Measurements from ENCODE around the gene DLL1.

Gene DLL1

DNA sequence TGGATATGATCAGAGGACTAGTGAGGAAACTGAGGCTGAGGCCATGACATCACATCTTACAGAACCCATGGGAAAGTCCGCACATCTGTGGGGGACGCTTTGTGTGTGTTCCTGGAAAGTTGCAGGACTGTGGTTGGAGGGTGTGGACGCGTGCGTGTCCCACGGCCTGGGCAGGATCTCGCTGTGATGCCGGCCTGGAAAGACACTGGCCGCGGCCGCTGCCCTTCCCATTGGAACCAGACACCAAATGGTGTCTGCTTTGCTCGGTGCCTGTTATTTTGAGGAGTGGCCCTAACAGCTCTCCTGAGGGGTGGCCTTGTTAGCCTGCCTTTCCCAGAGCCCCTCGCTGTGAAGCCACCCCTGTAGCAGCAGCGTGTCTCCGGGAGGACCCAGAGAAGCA, 41.1 kb downstream of the DLL1 start:
- DNase-seq = no peak

DNA sequence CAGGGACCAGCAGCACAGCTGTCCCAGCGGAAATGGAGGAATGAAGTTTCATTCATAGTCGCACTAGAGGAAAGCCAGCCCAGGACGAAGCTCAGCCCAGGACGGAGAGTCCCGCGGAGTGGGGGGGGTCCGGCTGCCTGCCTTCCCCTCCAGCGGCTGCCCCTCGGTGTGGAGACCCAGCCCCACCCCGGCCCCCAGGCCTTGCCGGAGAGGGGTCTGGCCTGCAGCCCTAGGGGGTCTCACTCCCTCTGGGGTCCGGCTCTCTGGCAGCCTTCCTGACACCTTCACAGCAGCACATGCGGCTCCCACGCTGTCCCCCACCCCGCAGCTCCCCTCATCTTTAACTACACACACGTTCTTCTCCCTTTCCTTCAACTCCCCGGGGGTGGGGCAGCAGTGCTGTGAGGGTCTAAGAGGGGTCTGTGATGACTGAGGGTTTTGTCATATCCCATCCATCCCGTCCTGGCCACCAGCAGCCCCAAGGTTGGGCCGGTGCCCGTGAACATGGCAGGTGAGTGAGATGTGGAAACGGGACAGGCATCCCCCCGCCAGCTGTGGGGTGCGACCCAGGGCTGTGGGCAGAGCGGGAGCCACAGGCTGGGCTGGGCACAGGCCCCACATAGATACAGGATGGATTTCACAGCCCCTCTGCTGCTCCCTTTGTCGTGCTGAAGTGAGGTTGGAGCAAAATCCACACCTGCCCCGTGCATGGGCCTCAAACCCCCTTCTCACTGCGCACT, 41.8 kb downstream of the DLL1 start:
- DNase-seq = no peak

DNA sequence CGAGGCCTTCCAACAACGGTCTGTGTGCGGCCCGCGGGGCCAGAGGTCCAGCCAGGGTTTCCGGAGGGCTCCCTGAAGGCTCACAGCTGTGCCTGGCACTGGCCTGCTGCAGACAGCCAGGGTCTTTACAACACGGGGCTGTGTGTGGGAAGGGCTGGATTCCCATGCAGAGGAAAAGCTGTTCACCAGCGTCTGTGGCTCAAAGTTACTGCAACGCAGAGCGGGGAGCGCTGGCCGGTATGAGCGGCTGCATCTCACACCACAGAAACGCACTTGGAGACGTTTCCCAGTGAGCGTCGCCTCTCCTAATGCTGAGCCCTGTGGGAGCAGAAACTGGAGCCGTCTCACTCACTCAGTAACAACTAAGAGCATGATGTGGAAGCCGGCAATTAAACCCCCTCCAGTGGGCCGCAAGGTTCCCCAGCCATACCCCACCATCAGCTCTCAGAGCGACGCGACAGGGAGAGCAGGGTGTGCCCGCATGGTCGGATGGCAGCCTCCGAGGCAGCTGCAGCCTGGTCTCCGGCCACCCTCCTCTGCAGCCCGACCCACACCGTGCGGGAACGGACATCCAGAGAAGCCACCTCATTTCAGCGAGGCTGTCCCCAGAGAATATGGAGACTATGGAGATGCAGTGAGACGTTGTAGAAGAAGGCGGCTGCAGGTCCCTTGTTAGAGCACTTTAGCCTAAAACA, 42.6 kb downstream of the DLL1 start:
- no peak for DNase-seq

DNA sequence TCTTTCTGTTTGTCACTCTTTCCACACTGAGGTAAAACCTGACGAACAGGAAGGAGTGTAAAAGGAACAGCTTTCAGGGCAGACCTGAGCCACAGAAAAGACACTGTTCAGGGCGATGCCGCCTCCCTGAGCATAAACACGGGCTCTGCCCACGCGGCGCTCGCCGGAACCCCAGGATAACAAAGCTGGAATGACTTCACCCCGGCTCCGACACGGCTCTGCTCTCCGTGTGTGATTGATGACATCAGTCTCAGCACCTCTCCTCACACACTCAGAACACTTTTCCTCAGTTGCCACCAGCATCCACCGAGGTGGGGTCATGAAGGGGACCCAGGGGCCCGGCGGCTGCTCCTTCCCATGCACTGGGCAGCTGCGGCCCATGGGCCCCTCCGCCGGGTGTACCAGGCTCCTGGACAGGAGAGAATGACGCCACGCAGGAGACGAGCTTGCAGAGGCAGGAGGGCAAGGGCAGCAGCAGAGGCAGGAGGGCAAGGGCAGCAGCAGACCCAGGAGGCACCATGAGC, 43.6 kb downstream of the DLL1 start:
- DNase-seq = no peak

DNA sequence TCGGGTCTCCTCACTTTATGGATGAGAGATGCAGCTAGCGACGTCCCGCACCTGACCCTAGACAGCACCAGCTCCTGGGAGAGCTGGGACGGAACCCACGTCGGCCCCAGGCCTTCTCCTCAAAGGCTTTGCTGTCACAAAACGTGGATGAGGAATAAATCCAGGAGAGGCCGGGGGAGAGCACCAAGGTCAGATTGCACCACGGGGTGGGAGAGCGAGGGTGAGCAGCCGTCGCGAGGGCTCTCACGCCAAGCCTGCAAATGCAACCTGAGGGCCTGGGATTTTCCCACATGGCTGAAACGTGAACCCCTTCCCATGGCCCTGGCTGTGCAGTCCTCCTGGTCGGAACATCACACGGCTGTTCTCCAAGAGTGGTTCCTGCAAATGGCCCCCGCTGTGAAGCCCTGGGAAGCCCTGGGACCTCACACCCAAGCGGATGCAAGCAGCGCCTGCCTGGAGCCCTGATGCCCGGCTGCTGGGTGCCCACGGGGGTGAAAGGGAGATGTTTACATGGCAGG, 45.3 kb downstream of the DLL1 start:
- no peak for DNase-seq

DNA sequence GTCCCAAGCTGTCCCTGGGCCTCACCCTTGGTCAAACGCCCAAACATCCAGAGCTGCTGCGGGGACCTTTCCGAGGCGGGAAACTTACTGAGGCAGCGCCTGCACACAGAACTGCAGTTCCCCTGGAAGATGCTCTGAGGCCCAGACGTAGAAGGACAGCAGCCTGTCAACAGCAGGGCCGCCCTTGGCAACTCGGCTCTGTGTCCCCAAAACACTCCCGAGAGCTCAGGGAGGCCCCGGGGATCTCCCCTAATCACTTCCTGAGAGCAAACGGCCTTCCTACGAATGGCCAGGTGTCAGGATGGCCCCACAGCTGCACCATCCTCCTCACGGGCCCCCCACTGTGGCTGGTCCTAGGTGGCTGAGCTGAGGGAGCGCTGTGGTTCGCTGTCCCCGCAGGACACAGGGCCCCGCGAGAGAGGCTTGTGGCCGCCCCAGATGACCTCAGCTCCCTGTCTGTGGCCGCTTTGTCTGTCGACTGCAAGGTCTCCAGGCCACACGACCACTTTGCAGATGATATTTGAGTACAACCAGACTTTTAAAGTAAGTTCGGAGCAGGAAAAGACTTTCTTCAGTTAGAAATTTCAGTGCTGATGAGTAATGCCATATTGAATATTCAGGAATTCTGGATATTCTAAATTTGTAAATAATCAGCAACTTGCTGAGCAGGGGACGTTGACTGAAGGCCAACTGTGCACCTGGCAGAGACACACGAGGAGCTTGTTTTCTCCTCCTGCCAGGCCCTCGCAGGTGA, 46.0 kb downstream of the DLL1 start:
- no peak for DNase-seq

DNA sequence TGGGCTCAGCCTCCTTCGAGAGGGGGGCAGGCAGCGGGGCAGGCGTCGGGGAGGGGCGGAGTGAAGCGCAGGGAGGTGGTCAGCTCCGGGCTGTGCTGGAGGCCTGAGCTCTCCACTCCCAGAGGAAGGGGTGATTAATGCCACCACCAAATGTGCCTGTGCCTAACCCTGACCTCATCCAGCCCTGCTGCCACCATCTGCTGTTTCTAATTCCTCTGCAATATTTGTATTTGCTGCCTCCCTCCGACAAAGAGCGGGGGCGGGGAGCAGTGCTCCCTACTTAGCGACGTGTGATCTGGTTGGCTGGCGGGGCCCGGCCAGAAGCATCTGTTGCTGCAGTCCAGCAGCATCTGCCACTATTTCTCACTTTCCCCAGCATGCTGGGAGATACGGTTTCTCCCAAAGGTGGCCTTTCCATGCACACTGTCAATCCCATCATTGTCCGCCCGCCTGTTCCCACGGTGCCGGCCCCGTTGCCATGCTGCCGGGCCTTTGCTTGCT, 47.0 kb downstream of the DLL1 start:
- no peak for DNase-seq

DNA sequence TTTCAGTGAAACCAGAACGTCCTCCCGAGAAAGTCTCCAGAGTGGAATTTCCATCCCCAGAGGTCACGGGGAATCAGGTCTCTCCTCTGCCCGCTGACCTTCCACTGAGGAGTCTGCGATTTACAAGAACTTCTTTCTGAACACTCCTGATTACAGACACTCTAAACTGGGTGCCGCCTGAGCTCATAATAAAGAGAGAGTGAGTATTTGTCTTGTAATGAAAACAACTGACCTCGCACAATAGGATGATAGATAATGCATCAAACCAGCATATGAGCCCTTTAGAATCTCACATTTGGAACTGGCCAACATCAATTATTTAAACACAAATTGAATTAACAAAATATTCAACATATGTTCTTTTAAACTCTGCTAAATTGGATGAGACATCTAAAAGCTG, 47.5 kb downstream of the DLL1 start:
- no peak for DNase-seq

DNA sequence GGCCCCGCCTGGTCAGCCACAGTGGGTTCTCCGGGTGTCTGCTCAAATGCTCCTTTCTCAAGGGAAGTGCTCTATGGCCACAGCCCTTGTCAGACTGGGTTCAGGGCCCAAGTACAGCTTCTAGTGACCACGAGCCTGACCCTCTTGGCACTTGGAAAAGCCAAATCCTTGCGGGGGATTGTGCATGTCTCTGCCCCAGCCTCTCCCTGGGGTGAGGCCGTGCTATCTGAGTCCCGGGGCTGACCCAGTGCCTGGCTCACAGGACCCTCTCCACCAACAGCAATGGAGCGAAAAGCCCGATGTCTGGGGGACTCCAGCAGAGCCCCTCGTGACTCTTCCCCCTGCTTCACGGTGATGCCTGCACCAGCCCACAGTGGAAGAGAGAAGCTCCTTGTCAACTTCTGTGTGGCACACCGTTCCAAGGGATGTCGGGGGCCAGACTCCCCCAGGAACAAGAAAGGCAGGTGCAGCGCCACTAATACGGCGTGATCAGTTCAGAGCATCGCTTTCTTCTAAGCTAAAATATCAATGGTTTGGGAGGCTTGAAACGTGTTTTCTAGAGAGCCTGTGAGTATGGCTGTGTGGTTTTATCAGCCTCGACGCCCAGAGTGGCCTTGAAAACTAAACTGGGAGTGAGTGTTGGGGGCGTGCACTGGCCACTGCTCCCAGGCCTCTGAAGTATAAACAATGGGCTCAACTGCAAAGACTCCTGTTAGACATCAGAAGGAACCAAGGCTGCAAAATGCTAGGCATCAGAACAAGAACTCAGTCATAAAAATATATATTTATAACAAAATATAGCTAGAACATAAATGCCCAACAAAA, 51.9 kb downstream of the DLL1 start:
- DNase-seq = no peak

DNA sequence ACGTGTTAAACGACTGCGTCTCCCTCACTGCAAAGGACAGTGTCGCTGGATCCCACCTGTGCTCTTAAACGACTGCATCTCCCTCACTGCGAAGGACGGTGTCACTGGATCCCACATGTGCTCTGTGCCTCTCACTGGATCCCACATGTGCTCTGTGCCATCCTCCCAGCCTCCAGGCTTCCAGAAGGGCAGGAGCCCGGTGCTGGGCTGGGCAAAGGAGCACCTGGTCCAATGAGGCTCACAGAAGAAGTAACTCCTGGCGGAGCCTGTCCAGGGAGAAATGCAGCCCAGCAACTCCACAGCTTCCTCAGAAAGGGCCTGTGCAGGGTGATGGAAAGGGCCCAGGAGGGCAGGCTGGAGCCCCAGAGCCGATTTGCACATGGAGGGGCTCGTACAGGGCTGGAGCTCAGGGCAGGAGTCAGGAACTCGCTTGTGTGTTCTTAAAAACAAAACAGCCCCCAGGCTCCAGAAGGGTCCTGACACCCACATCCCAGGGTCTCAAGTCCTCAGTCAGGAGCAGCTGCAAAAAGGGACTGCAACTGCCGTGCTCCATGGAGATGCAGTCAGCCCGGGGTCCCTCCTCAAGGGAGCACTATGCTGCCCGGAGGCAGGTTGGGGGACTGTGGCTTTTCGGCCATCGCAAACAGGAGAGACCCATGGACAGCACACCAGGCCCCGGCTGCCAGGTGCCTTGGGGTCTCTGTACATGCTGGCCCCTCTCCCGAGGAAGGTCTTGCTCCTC, 52.7 kb downstream of the DLL1 start:
- DNase-seq = no peak

DNA sequence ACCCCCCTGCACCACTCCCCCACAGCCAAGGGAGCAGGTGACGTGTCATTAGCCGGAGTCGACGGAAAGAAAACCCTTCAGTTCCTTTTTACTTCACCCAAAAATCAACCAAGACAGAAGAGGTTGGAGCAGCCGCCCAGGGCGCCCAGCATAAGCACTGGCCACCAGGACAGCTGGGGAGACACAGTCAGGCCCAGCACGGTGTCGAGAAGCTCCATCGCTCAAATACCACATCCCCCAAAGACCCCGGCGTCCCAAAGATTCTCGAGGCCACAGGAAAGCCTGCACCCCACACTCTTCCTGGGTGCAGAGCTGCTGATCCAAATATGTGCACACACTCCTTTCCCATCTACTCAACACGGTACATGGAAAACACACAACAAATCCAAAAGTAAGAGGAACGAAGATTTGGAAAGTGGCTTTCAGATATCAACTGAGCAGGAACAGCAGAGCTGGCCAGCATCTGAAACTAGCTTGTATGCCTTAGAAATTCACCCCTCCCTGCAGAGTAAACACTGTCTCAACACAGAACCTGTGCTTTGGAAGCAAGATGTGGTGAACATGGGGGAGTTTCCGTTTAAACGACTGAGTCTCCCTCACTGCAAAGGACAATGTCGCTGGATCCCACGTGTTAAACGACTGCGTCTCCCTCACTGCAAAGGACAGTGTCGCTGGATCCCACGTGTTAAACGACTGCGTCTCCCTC, 54.6 kb downstream of the DLL1 start:
- DNase-seq = no peak

DNA sequence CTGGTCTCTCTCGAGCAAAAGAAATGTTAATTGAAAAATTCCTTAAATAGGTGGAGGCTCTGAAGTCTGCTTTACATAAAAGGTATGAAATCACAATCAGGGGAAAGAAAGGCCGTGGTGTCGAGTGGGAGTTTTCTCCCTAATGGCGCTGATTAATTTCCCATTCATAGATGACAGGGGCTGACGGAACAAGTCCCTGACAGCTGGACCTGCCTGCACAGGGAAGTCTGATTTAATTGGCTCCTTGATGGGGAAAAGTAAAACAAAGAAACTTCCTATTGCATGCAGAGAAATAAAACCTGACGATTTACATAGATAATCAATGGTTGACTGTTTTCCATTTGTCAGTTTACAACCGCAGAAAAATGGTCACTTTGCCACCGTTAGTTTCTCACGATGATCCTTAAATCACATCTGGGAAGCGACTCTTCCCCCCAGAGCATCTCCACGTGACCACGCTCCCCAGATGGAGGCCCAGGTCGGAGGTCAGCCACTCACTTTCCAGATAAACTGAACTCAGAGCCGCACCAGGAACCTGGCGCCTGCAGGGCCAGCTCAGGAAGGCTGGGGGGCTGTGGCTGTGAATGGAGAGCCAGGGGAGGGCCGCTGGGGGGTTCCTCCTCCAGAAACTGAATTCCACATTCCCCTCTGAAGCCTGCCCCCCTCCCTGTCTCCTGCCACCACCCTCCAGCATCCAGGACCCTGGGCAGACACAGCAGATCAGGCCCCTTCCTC, 55.3 kb downstream of the DLL1 start:
- DNase-seq = no peak

DNA sequence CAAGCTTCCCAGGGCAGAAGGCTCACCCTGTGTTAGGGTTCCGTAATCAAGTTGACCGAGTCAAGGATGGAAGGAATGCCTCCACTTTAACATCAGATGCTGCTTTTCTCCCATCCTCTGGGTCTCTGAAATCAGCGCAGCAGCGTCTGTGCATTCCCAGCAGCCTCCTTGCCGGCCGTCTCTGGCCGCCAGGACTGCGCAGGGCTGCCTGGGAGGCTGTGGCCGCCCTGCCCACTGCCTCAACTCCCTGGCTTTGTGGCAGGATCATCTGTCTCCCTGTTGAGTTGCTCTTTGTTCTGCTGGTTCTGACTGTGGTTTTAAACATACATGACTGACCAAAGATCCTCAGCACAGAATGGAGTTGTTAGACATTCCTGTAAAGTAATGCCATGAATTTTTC, 56.5 kb downstream of the DLL1 start:
- DNase-seq = no peak

DNA sequence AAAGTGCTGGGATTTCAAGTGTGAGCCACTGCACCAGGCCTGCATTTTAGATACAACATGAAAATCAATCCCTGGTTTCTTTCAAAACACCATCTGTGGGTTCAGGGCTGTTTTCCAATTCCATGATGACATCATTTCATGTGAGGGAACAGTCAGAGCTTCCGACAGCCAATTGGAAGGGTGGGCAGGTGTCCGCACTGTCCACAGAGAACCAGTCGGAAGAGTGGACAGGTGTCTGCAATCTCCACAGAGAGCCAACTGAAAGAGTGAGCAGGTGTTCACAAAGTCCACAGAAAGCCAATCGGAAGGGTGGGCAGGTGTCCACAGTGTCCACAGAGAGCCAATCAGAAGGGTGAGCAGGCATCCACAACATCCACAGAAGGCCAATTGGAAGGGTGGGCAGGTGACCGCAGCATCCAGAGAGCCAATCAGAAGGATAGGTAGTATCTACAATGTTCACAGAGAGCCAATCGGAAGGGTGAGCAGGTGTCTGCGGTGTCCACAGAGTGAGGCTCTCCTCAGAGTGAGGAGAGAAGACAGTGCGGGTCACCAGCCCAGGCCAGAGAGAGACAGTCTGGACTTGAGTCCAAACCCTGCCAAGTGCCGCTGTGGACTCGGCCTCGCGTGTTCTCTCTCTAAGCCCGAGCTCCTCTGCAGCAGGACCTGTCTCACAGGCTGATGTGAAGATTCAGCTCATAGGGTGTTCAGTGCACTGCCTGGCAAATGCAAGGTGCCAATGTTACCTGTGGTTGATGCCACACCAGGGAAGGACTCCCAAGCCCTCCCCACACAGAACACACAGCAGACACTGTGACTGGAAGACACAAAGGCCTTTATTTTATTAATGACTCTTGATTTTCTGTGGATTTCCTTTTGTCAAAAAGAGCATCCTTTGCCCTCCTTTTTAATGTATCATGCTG, 57.3 kb downstream of the DLL1 start:
- no peak for DNase-seq

All from suppressor macrophage (primary cell).